Gastroesophageal sphincter (tissue), 3 donors: Measurements from ENCODE around the gene FAM171A2.

Experiments
- CTCF ChIP-seq, 4 experiments: fragments of 200-600 bp in 2 of 4; fragments of 450-650 bp in 2 of 4; sonication (generic) in 1 of 4; IDR thresholded peaks; one replicate each; pipeline ENCODE4 v1.5.1; 2017 to 2019; ENCODE audit warnings: antibody characterized with exemption in 4 of 4, mild to moderate bottlenecking in 2 of 4, moderate library complexity in 2 of 4
- POLR2A ChIP-seq, 2 donors: fragments of 450-650 bp; IDR thresholded peaks; one replicate each; pipeline ENCODE4 v1.6.1; 2017; ENCODE audit warnings: antibody characterized with exemption in 2 of 2, mild to moderate bottlenecking in 2 of 2, moderate library complexity in 1 of 2
- POLR2AphosphoS5 ChIP-seq: sonication (generic); formaldehyde crosslinking; IDR thresholded peaks from one replicate; pipeline ENCODE4 v1.6.1; 2017; ENCODE audit warnings: antibody characterized with exemption

GRCh38 chr17:44361292-44362260 lies 2.1 kb downstream of the FAM171A2 start:
- no peak for TF ChIP-seq POLR2A (IDR thresholded peaks at IDR 0.05)
- no peak for TF ChIP-seq CTCF (IDR thresholded peaks at IDR 0.05)
- TF ChIP-seq POLR2AphosphoS5, result no peak
